Spleen (tissue), 11 donors: ENCODE results near the gene ERBB4. TPM values are rescaled to one million over a fixed set of nuclear protein-coding genes. Genes with fewer than 3 reads are reported as not detected.

ENCODE experiments used
- DNase-seq: peaks from one replicate; pipeline ENCODE4 v3.0.0-alpha.2; 2020
- H3K27ac ChIP-seq, 8 donors: fragments of 200-600 bp; sonication (generic) in 7 of 8; 1 replicate in 4 of 8; 2 replicates in 4 of 8; pipeline versions ENCODE4 v1.5.0 to v1.8.0; 2016 to 2021; ENCODE audit warnings: inconsistent platforms in 4 of 8, mild to moderate bottlenecking in 4 of 8, moderate library complexity in 1 of 8
- H3K27me3 ChIP-seq, 7 donors: fragments of 200-600 bp; sonication (generic) in 6 of 7; replicated peaks in 1 of 7; 1 replicate in 4 of 7; 2 replicates in 3 of 7; pipeline versions ENCODE4 v1.5.0 to v1.8.0; 2016 to 2021; ENCODE audit warnings: inconsistent platforms in 3 of 7, mild to moderate bottlenecking in 1 of 7
- H3K36me3 ChIP-seq, 6 donors: fragments of 200-600 bp; sonication (generic) in 5 of 6; 1 replicate in 4 of 6; 2 replicates in 2 of 6; pipeline versions ENCODE4 v1.5.0 to v1.8.0; 2016 to 2021; ENCODE audit warnings: inconsistent platforms in 2 of 6
- H3K4me1 ChIP-seq, 6 donors: fragments of 200-600 bp; sonication (generic) in 5 of 6; 1 replicate in 3 of 6; 2 replicates in 3 of 6; pipeline versions ENCODE4 v1.5.0 to v1.8.0; 2016 to 2021; ENCODE audit warnings: inconsistent platforms in 3 of 6
- H3K4me3 ChIP-seq, 8 donors: fragments of 200-600 bp; sonication (generic) in 7 of 8; 1 replicate in 4 of 8; 2 replicates in 4 of 8; pipeline versions ENCODE4 v1.5.0 to v1.8.0; 2016 to 2021; ENCODE audit warnings: inconsistent platforms in 4 of 8, mild to moderate bottlenecking in 4 of 8, moderate library complexity in 2 of 8
- H3K9me3 ChIP-seq, 8 donors: fragments of 200-600 bp; sonication (generic) in 7 of 8; 1 replicate in 4 of 8; 2 replicates in 4 of 8; pipeline versions ENCODE4 v1.5.0 to v1.8.0; 2016 to 2021; ENCODE audit warnings: inconsistent platforms in 4 of 8
- CTCF ChIP-seq, 11 experiments: fragments of 200-600 bp in 7 of 11; fragments of 450-650 bp in 4 of 11; sonication (generic) in 4 of 11; IDR thresholded peaks in 8 of 11; conservative IDR thresholded peaks in 3 of 11; 1 replicate in 7 of 11; 2 replicates in 4 of 11; pipeline versions ENCODE4 v1.4.0 to v1.8.0; 2016 to 2021; ENCODE audit warnings: antibody characterized with exemption in 11 of 11, inconsistent platforms in 4 of 11, mild to moderate bottlenecking in 1 of 11
- POLR2A ChIP-seq, 3 donors: fragments of 450-650 bp; IDR thresholded peaks; one replicate each; pipeline ENCODE4 v1.5.1; 2017; ENCODE audit warnings: antibody characterized with exemption in 3 of 3, mild to moderate bottlenecking in 1 of 3
- POLR2AphosphoS5 ChIP-seq, 3 donors: sonication (generic); formaldehyde crosslinking; IDR thresholded peaks; one replicate each; pipeline ENCODE4 v1.5.1; 2017; ENCODE audit warnings: antibody characterized with exemption in 3 of 3
- WGBS, 5 donors: extraction: QIAGEN DNeasy Blood & Tissue Kit in 3 of 5; methylation state at CpG; one replicate each; pipeline versions ENCODE4 v1.1.5 to v1.1.7; 2013 to 2018; 5-methylcytosine and 5-hydroxymethylcytosine counted together
- intact Hi-C: fragments of 100-400 bp; cut with DNase I; formaldehyde crosslinking; loops from one replicate; pipeline ENCODE4 v1.15.0; 2023; ENCODE audit warnings: low total_unique reads
- polyA plus RNA-seq, 3 donors: library from polyadenylated mRNA; stranded (reverse); fragments of 200-250 nt; gene quantifications; one replicate each; pipeline ENCODE4 v1.2.1, GENCODE V29; 2013
- total RNA-seq, 7 donors: library from RNA; depleted of rRNA in 3 of 7; stranded (reverse); fragments of >200 nt in 3 of 7; fragmentation: NEBNext Ultra II Directional in 4 of 7; extraction: Animal tissue kit (Norgen Biotek cat#: 25700) in 4 of 7; gene quantifications; one replicate each; pipeline versions ENCODE4 v1.1.0 to v1.2.1, GENCODE V29; 2016 to 2021
- donor health status: healthy with polysubstance abuse.
- donor health status: DM: no; HTN: no; CAD: no; lungs with moderate emphysema.
- donor health status: DM: no; HTN: no; CAD: no.
- donor health status: Bipolar disorder and iron deficiency.
- donor health status: healthy.
- donor health status: DM: no; HTN: no; CAD: no.
- donor health status: DM: yes; HTN: yes; CAD: no.

The ERBB4 gene
- total and polyA plus RNA-seq, 10 donors, result under 0.01 to 1.4 (median 0.35) TPM

DNA sequence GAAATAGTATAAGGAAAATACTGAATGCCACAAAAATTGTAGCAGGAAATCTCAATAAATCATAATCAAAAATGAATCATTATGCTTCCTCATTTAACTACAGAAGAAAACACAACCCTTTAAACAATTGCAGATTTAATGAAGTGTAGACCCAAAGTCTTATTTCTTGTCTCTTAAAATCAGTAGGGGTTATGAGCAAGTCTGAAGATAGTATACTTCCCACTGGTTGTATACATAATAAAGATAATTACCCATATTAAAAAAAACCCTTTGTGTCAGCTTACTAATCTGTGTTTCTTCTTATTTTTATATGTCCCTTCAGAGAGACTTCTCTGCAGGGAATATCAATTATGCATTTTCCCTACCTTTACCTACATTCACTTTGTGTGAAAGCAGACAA, 504.7 kb downstream of the ERBB4 start:
- no peak for TF ChIP-seq POLR2A (IDR thresholded peaks at IDR 0.05)
- TF ChIP-seq CTCF (IDR thresholded peaks at IDR 0.05 in 8 of 11, conservative IDR thresholded peaks at IDR 0.05 in 3 of 11), result no peak
- TF ChIP-seq POLR2AphosphoS5 (IDR thresholded peaks at IDR 0.05), result no peak
- no peaks in the 10 kb centered on the region for H3K36me3 ChIP-seq
- no peaks in the 10 kb centered on the region for H3K9me3 ChIP-seq
- intact Hi-C loops, result no loop called here
- H3K4me3 ChIP-seq, result no peak overlapping the region
- no peak for DNase-seq
- H3K4me1 ChIP-seq, result no peaks in the 10 kb centered on the region
- no peak overlapping the region for H3K27ac ChIP-seq
- no peaks in the 10 kb centered on the region for H3K27me3 ChIP-seq

GRCh38 chr2:212032536-212033219, 505.9 kb downstream of the ERBB4 start:
- WGBS, 5 donors, result 61 to 89% (median 79%) methylated on average over 1 of the region's 1 CpG
- no peak overlapping the region for H3K27ac ChIP-seq
- no peak for DNase-seq
- H3K4me1 ChIP-seq, result no peaks in the 10 kb centered on the region
- H3K4me3 ChIP-seq, result no peak overlapping the region
- no peaks in the 10 kb centered on the region for H3K27me3 ChIP-seq
- TF ChIP-seq CTCF (IDR thresholded peaks at IDR 0.05 in 8 of 11, conservative IDR thresholded peaks at IDR 0.05 in 3 of 11) (no peak), POLR2A (IDR thresholded peaks at IDR 0.05) (no peak), POLR2AphosphoS5 (IDR thresholded peaks at IDR 0.05) (no peak)
- H3K9me3 ChIP-seq, result no peaks in the 10 kb centered on the region
- no peaks in the 10 kb centered on the region for H3K36me3 ChIP-seq
- intact Hi-C loops, result no loop called here

DNA sequence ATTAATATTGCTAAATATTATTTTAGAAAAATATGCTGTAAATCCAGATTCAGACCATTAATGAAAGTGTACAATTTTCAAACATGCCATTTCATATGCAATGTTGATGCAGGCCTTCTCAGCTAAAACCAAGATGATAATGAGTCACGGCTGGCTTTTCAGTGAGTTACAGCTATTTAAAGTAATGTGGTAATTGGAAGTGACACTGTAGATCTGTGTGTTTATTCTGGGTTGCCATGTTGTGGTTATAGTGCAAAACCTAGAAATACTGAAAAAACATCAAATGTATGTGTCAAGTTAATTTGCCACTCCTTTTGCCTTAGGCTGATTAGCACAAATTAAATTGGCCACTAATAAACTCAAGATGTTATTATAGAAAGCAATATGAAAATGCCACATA, 506.6 kb downstream of the ERBB4 start:
- 61 to 78% (median 75%) methylated on average over 1 of the region's 1 CpG for WGBS, 5 donors
- Histone ChIP-seq H3K27ac (no peak overlapping the region), H3K36me3 (no peaks in the 10 kb centered on the region), H3K27me3 (no peaks in the 10 kb centered on the region), H3K4me3 (no peak overlapping the region), H3K9me3 (no peaks in the 10 kb centered on the region), H3K4me1 (no peaks in the 10 kb centered on the region)
- no peak for DNase-seq
- TF ChIP-seq POLR2A (IDR thresholded peaks at IDR 0.05) (no peak), CTCF (IDR thresholded peaks at IDR 0.05 in 8 of 11, conservative IDR thresholded peaks at IDR 0.05 in 3 of 11) (no peak), POLR2AphosphoS5 (IDR thresholded peaks at IDR 0.05) (no peak)
- intact Hi-C loops, result no loop called here

DNA sequence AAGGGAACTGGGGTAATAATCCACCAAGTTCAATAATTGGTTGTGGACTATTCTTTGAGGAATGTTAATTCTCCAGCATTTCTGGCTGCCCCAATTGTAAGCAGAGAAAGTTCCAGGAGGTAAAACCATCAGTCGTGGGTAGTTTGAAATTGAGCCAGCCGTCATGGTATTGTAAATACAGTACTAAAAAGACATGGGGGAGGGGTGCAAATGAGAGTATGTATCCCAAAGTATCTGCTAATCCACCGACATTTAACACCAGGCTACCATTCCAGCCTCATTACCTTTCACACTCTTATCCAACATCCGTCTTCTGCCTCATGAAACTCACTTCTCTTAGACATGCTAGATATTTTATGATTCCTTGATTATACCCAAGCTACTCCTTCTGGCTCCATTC, 507.9 kb downstream of the ERBB4 start:
- intact Hi-C loops, result no loop called here
- 51 to 72% (median 56%) methylated on average over 4 of the region's 4 CpGs for WGBS, 5 donors
- DNase-seq, result no peak
- TF ChIP-seq CTCF (IDR thresholded peaks at IDR 0.05 in 8 of 11, conservative IDR thresholded peaks at IDR 0.05 in 3 of 11) (no peak), POLR2AphosphoS5 (IDR thresholded peaks at IDR 0.05) (no peak), POLR2A (IDR thresholded peaks at IDR 0.05) (no peak)
- Histone ChIP-seq H3K9me3 (no peaks in the 10 kb centered on the region), H3K27ac (no peak overlapping the region), H3K27me3 (no peaks in the 10 kb centered on the region), H3K36me3 (no peaks in the 10 kb centered on the region), H3K4me3 (no peak overlapping the region), H3K4me1 (no peaks in the 10 kb centered on the region)
